Measurements from ENCODE around the gene HOXA1.

The HOXA1 gene

GRCh38 chr7:27092819-27093110 is 3.0 kb downstream of the HOXA1 start:
- no peak for DNase-seq (ENCODE audit: low read depth in 2 of 2)

- no peak for DNase-seq (ENCODE audit: low read depth in 2 of 2)
Observed at GRCh38 chr7:27091941-27092818, 3.6 kb downstream of the HOXA1 start.

- no peak for DNase-seq (ENCODE audit: low read depth in 2 of 2)
Observed at GRCh38 chr7:27091105-27091504, 4.7 kb downstream of the HOXA1 start.

- no peak for DNase-seq (ENCODE audit: low read depth in 2 of 2)
Observed at GRCh38 chr7:27088002-27088922, 7.5 kb downstream of the HOXA1 start.

- no peak for DNase-seq (ENCODE audit: low read depth in 2 of 2)
Observed at GRCh38 chr7:27083646-27084045, 12.2 kb downstream of the HOXA1 start.

- no peak for DNase-seq (ENCODE audit: low read depth in 2 of 2)
Observed at GRCh38 chr7:27082171-27082570, 13.6 kb downstream of the HOXA1 start.

- no peak for DNase-seq (ENCODE audit: low read depth in 2 of 2)
Observed at GRCh38 chr7:27080844-27081436, 14.9 kb downstream of the HOXA1 start.

GRCh38 chr7:27079234-27079975 is 16.4 kb downstream of the HOXA1 start:
- no peak for DNase-seq (ENCODE audit: low read depth in 2 of 2)

GRCh38 chr7:27078616-27079233 is 17.1 kb downstream of the HOXA1 start:
- no peak for DNase-seq (ENCODE audit: low read depth in 2 of 2)

GRCh38 chr7:27073076-27073475 is 22.7 kb downstream of the HOXA1 start:
- DNase-seq (ENCODE audit: low read depth in 2 of 2): no peak

- DNase-seq (ENCODE audit: low read depth in 2 of 2): no peak
Observed at GRCh38 chr7:27071622-27072390, 24.0 kb downstream of the HOXA1 start.

- DNase-seq (ENCODE audit: low read depth in 2 of 2): no peak
Observed at GRCh38 chr7:27068259-27068658, 27.5 kb downstream of the HOXA1 start.

GRCh38 chr7:27066148-27066547 is 29.7 kb downstream of the HOXA1 start:
- no peak for DNase-seq (ENCODE audit: low read depth in 2 of 2)

GRCh38 chr7:27065709-27066108 is 30.1 kb downstream of the HOXA1 start:
- no peak for DNase-seq (ENCODE audit: low read depth in 2 of 2)

- DNase-seq (ENCODE audit: low read depth in 2 of 2): no peak
Observed at GRCh38 chr7:27064661-27065060, 31.1 kb downstream of the HOXA1 start.

GRCh38 chr7:27064159-27064558 is 31.6 kb downstream of the HOXA1 start:
- no peak for DNase-seq (ENCODE audit: low read depth in 2 of 2)

- DNase-seq (ENCODE audit: low read depth in 2 of 2): no peak
Observed at GRCh38 chr7:27062946-27063345, 32.9 kb downstream of the HOXA1 start.

- no peak for DNase-seq (ENCODE audit: low read depth in 2 of 2)
Observed at GRCh38 chr7:27053153-27053552, 42.6 kb downstream of the HOXA1 start.

GRCh38 chr7:27051451-27051850 is 44.3 kb downstream of the HOXA1 start:
- DNase-seq (ENCODE audit: low read depth in 2 of 2): no peak

- DNase-seq (ENCODE audit: low read depth in 2 of 2): no peak
Observed at GRCh38 chr7:27048438-27048837, 47.4 kb downstream of the HOXA1 start.
